Neural progenitor cell (in vitro differentiated cells): ENCODE measurements around the gene KLK10. TPM values are rescaled to one million over a fixed set of nuclear protein-coding genes. Genes with fewer than 3 reads are reported as not detected.

ENCODE experiments used
- DNase-seq: peaks from one replicate; pipeline ENCODE4 v3.0.0-alpha.2; 2016; ENCODE audit warnings: low spot score
- H2AFZ ChIP-seq: fragments of 200-600 bp; sonication (generic); replicated peaks from 2 replicates; pipeline ENCODE4 v1.6.1; 2016; ENCODE audit warnings: antibody characterized with exemption
- H3F3A ChIP-seq: fragments of 200-600 bp; sonication (generic); 2 replicates; pipeline ENCODE4 v1.6.1; 2016; ENCODE audit warnings: antibody characterized with exemption, low read depth
- H3K27ac ChIP-seq: fragments of 200-600 bp; sonication (generic); 2 replicates; pipeline ENCODE4 v1.5.1; 2016; ENCODE audit warnings: mild to moderate bottlenecking
- H3K27me3 ChIP-seq: fragments of 200-600 bp; sonication (generic); 2 replicates; pipeline ENCODE4 v1.6.1; 2016; ENCODE audit warnings: mild to moderate bottlenecking, moderate library complexity
- H3K36me3 ChIP-seq: fragments of 200-600 bp; sonication (generic); 2 replicates; pipeline ENCODE4 v1.5.1; 2016
- H3K4me1 ChIP-seq: fragments of 200-600 bp; sonication (generic); 2 replicates; pipeline ENCODE4 v1.6.1; 2016; ENCODE audit warnings: mixed run types
- H3K4me2 ChIP-seq: fragments of 200-600 bp; sonication (generic); 2 replicates; pipeline ENCODE4 v1.6.1; 2016
- H3K4me3 ChIP-seq: fragments of 200-600 bp; sonication (generic); 2 replicates; pipeline ENCODE4 v1.5.1; 2016
- H3K79me2 ChIP-seq: fragments of 200-600 bp; sonication (generic); 2 replicates; pipeline ENCODE4 v1.6.1; 2016; ENCODE audit warnings: low read depth
- H3K9ac ChIP-seq: fragments of 200-600 bp; sonication (generic); 2 replicates; pipeline ENCODE4 v1.6.1; 2016
- H3K9me3 ChIP-seq: fragments of 200-600 bp; sonication (generic); 2 replicates; pipeline ENCODE4 v1.5.1; 2016; ENCODE audit warnings: low read depth
- H4K20me1 ChIP-seq: fragments of 200-600 bp; sonication (generic); 2 replicates; pipeline ENCODE4 v1.6.1; 2016; ENCODE audit warnings: low read depth
- H3K27ac Mint-ChIP-seq: 3 replicates; pipeline ENCODE4 v1.8.0; 2021; ENCODE audit warnings: mixed read lengths
- H3K27me3 Mint-ChIP-seq: 2 replicates; pipeline ENCODE4 v1.8.0; 2022; ENCODE audit warnings: low read depth, mild to moderate bottlenecking, inconsistent platforms, moderate library complexity, mixed read lengths; ENCODE audit not compliant: insufficient read depth
- H3K36me3 Mint-ChIP-seq: 3 replicates; pipeline ENCODE4 v1.8.0; 2021; ENCODE audit warnings: mixed read lengths
- H3K4me1 Mint-ChIP-seq: 3 replicates; pipeline ENCODE4 v1.8.0; 2021; ENCODE audit warnings: mixed read lengths
- H3K4me3 Mint-ChIP-seq: 3 replicates; pipeline ENCODE4 v1.8.0; 2021; ENCODE audit warnings: mild to moderate bottlenecking, moderate library complexity, mixed read lengths
- H3K9me3 Mint-ChIP-seq: 3 replicates; pipeline ENCODE4 v1.8.0; 2020; ENCODE audit warnings: mixed read lengths
- EZH2 ChIP-seq: fragments of 200-600 bp; sonication (generic); IDR thresholded peaks from 2 replicates; pipeline ENCODE4 v1.6.1; 2017; ENCODE audit warnings: antibody characterized with exemption, mild to moderate bottlenecking, moderate library complexity
- EZH2phosphoT487 ChIP-seq: fragments of 200-600 bp; sonication (generic); IDR thresholded peaks from 2 replicates; pipeline ENCODE4 v1.6.1; 2017; ENCODE audit warnings: antibody characterized with exemption
- total RNA-seq: library from RNA; depleted of rRNA; stranded (reverse); fragments of >200 nt; gene quantifications from 2 replicates; pipeline ENCODE4 v1.2.3, GENCODE V29; 2015; ENCODE audit warnings: low replicate concordance
- TF ChIP-seq, protein P1 (sequence below): fragments of 200-600 bp; sonication (generic); IDR thresholded peaks from 2 replicates; pipeline ENCODE4 v1.5.1; 2017; ENCODE audit warnings: antibody characterized with exemption, mild to moderate bottlenecking

Gene KLK10, protein sequence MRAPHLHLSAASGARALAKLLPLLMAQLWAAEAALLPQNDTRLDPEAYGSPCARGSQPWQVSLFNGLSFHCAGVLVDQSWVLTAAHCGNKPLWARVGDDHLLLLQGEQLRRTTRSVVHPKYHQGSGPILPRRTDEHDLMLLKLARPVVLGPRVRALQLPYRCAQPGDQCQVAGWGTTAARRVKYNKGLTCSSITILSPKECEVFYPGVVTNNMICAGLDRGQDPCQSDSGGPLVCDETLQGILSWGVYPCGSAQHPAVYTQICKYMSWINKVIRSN
- 1.9 TPM in 1 of 2 replicates, not detected in the other for total RNA-seq

DNA sequence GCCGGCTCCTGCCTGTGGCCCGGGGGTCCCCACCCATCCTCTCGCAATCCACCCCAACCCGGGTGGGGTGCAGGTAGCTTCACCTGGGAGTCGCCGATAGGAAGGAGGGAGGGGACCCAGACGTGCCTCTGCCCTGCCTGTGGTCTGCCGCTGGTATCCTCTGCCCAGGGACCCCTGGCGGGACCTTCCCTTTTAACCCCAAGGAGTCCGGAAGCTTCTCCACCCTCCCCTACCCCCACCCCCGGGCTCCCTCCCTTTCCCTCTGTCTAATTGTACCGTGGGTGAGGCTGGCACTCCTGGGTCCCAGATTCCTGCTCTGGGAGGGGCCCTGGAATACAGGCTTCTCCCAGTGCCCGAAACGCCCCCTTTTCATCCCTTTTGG is at the start of gene KLK10:
KLK10 (minus strand) TSS at position 166 of the 382 bp plus-strand sequence. CDS start 579 bp downstream, outside the sequence.
- H3K27me3 ChIP-seq: peaks cover 64% of the 10 kb centered on the region
- peak within 1 kb of the TSS; percentile 78 for H3K4me3 Mint-ChIP-seq
- no peak for DNase-seq
- H2AFZ ChIP-seq: peak within 1 kb of the TSS; percentile 72
- peak within 1 kb of the TSS; percentile 90 for H3K4me2 ChIP-seq
- H3K79me2 ChIP-seq: no peaks in the 10 kb centered on the region
- H3K4me3 ChIP-seq: peak within 1 kb of the TSS; percentile 49
- H3K4me1 Mint-ChIP-seq: peaks cover 9% of the 10 kb centered on the region
- H3K9me3 ChIP-seq: no peaks in the 10 kb centered on the region
- no peak within 1 kb of the TSS for H3K27ac ChIP-seq
- peaks cover 13% of the 10 kb centered on the region for H3K9me3 Mint-ChIP-seq
- no peak within 1 kb of the TSS for H3K9ac ChIP-seq
- H3K4me1 ChIP-seq: peaks cover 16% of the 10 kb centered on the region
- no peak for TF ChIP-seq EZH2
- TF ChIP-seq, protein P1, sequence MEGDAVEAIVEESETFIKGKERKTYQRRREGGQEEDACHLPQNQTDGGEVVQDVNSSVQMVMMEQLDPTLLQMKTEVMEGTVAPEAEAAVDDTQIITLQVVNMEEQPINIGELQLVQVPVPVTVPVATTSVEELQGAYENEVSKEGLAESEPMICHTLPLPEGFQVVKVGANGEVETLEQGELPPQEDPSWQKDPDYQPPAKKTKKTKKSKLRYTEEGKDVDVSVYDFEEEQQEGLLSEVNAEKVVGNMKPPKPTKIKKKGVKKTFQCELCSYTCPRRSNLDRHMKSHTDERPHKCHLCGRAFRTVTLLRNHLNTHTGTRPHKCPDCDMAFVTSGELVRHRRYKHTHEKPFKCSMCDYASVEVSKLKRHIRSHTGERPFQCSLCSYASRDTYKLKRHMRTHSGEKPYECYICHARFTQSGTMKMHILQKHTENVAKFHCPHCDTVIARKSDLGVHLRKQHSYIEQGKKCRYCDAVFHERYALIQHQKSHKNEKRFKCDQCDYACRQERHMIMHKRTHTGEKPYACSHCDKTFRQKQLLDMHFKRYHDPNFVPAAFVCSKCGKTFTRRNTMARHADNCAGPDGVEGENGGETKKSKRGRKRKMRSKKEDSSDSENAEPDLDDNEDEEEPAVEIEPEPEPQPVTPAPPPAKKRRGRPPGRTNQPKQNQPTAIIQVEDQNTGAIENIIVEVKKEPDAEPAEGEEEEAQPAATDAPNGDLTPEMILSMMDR: no peak
- no peak for TF ChIP-seq EZH2phosphoT487
- H3F3A ChIP-seq: peaks cover 27% of the 10 kb centered on the region
- no peaks in the 10 kb centered on the region for H3K36me3 Mint-ChIP-seq
- peaks cover 62% of the 10 kb centered on the region for H3K27me3 Mint-ChIP-seq
- H3K27ac Mint-ChIP-seq: no peak within 1 kb of the TSS
- no peaks in the 10 kb centered on the region for H3K36me3 ChIP-seq
- H4K20me1 ChIP-seq: peaks cover 7% of the 10 kb centered on the region

DNA sequence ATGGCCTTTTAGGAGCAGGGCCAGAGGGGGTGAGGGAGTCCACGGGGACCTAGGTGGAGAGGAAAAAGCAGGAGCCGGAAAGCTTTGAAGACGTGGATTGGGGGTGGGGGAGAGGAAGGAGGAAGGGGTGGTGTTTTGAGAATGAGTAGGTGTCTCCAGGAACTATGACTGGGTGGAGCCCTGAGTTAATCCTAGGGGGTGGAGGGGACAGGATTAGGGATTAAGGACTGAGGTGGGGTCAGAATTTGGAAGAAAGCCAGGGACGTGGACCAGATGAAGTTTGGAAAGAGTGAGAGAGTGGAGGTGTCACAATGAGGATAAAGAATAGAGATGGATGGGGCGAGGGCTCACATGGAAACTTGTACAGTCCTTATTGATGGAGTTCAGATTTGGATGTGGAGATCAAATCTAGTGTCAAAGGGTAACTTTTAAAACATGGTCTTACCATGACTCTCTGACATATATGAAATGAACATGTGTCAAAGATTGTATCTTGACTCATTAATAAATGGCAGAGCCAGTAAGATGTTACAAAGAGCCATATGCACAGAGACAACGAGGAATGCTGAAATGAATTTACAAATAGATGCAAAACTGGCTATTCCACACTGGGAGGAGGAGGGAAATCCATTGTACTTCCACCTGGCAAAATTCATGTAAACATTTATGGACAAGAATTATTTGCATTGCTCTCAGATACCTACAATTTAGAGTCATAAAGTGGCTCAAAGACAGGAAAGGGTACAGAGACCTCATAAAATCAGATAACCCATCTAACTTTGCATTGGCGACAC is 47.1 kb upstream of the KLK10 start:
- Histone ChIP-seq H3K4me1 (no peaks in the 10 kb centered on the region), H3K9me3 (no peaks in the 10 kb centered on the region), H3F3A (no peaks in the 10 kb centered on the region), H3K4me3 (no peak overlapping the region), H3K4me2 (no peak overlapping the region), H3K9ac (no peak overlapping the region), H3K27ac (no peak overlapping the region), H4K20me1 (no peaks in the 10 kb centered on the region), H3K36me3 (no peaks in the 10 kb centered on the region), H2AFZ (no peak overlapping the region), H3K27me3 (peaks cover 29% of the 10 kb centered on the region), H3K79me2 (no peaks in the 10 kb centered on the region)
- Mint-ChIP-seq H3K9me3 (peaks cover 6% of the 10 kb centered on the region), H3K27ac (no peak overlapping the region), H3K36me3 (no peaks in the 10 kb centered on the region), H3K4me1 (peaks cover 2% of the 10 kb centered on the region), H3K27me3 (peaks cover 19% of the 10 kb centered on the region), H3K4me3 (no peak overlapping the region)
- TF ChIP-seq EZH2 (no peak), EZH2phosphoT487 (no peak)
- TF ChIP-seq, protein P1: no peak
- DNase-seq: no peak

GRCh38 chr19:51065221-51065960 is 45.9 kb upstream of the KLK10 start:
- peaks cover 2% of the 10 kb centered on the region for H3K4me1 Mint-ChIP-seq
- no peaks in the 10 kb centered on the region for H3K36me3 ChIP-seq
- DNase-seq: no peak
- H4K20me1 ChIP-seq: no peaks in the 10 kb centered on the region
- no peaks in the 10 kb centered on the region for H3K4me1 ChIP-seq
- TF ChIP-seq EZH2phosphoT487: no peak
- no peak for TF ChIP-seq EZH2
- TF ChIP-seq, protein P1: no peak
- no peaks in the 10 kb centered on the region for H3K36me3 Mint-ChIP-seq
- no peak overlapping the region for H2AFZ ChIP-seq
- H3K4me3 Mint-ChIP-seq: peak overlapping the region; percentile 75
- no peaks in the 10 kb centered on the region for H3F3A ChIP-seq
- peak overlapping the region; percentile 37 for H3K4me3 ChIP-seq
- no peak overlapping the region for H3K9ac ChIP-seq
- no peak overlapping the region for H3K27ac Mint-ChIP-seq
- no peaks in the 10 kb centered on the region for H3K9me3 ChIP-seq
- H3K79me2 ChIP-seq: no peaks in the 10 kb centered on the region
- peaks cover 20% of the 10 kb centered on the region for H3K27me3 Mint-ChIP-seq
- peaks cover 29% of the 10 kb centered on the region for H3K27me3 ChIP-seq
- peak overlapping the region; percentile 71 for H3K4me2 ChIP-seq
- peaks cover 6% of the 10 kb centered on the region for H3K9me3 Mint-ChIP-seq
- no peak overlapping the region for H3K27ac ChIP-seq
